Activated CD4-positive, alpha-beta T cell treated with anti-CD3 and anti-CD28 coated beads for 1 hour (primary cell): ENCODE results near the gene TRAF3.
"Not testable (repeated sequence)": the region's sequence is repeated elsewhere in the genome, so short reads cannot be mapped to it uniquely, and the experiment has no call there.

ENCODE experiments used
- DNase-seq: peaks from one replicate; pipeline ENCODE4 v3.0.0-alpha.2; 2020

The TRAF3 gene

DNA sequence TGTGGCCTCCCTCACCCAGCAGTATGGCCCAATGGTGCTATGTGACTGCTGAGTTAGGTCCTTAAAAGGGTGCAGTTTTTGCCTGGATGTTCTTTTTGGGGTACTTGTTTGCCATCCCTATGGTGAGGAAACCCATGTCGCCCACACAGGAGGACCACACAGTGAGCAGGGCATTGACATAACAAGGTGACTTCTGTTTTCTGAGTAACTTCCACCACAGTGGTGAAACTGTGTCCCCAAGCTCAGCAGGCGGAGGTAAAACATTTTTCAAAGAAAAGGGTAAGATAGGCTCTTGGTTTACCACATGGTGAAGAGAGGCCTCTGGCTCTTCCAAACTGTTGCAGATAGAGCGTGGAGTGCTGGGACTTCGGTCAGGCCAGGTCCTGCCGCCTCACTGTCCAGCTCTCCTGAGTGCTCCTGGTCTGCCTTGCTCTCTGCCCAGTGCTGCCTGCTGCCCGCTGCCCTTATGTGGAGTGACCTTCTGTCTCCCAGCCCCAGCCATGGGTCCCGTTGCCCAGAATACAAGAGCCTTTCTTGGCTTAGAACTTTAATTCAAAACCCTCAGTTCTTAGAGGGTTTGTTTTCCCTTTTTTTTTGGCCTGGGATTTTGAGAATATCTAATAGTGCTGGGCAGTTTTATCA lies 54.0 kb downstream of the TRAF3 start:
- no peak for DNase-seq

DNA sequence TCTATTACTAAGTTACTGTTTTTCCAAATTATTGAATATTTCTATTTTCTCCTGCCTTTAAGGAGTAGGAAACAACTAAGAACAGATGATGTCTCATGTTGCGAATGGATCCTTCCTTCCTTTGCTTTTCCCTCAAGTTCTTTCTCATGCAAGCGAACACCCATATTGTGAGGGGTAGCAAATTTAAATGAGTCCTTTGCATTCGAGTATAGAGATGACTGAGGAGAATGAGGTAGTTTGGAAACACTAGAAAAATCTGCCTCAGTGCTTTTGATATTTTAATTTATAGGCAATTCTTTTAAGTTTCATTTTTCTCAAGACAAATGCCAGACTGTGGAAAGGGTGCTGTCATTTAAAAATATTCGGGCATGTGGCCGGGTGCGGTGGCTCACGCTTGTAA lies 56.1 kb downstream of the TRAF3 start:
- no peak for DNase-seq

DNA sequence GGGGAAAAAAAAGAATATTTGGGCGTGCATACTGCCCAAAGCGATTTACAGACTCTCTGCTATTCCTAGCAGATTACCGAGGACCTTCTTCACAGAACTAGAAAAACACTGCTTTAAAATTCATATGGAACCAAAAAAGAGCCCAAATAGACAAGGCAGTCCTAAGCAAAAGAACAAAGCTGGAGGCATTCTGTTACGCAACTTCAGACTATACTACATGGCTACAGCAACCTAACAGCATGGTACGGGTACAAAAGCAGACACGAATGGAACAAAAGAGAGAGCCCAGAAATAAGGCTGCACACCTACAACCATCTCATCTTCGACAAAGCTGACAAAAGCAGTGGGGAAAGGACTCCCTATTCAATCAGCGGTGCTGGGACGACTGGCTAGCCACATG lies 56.7 kb downstream of the TRAF3 start:
- no peak for DNase-seq

DNA sequence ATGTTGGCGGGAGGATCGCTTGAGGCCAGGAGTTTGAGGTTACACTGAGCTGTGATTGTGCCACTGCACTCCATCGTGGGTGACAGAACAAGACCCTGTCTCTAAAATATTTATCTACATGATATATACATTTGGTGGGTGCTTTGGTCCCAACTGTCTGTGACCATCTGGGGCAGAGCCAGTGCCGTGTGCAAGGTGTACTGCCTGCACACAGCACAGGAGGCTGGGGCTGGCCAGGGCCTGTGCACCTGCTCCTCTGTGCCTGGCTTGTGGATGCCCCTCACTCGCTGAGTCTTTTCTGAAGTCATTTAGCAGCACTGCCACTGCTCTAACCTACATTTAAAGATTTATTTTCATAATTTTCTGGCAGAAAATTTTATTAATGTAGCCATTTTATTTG lies 58.7 kb downstream of the TRAF3 start:
- DNase-seq = no peak

DNA sequence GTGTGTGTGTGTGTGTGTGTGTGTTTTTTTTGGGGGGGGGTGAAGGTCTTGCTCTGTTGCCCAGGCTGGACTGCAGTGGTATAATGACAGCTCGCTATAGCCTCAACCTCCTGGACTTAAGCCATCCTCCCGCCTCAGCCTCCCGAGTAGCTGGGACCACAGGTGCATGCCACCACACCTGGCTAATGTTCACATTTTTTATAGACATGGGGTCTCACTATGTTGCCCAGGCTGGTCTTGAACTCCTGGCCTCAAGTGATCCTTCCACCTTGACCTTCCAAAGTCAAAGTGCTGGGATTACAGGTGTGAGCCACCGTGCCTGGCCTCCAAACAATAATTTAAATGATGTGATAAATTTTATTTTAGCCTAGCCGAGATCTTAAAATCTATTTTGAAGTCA lies 59.9 kb downstream of the TRAF3 start:
- not testable (repeated sequence) for DNase-seq

DNA sequence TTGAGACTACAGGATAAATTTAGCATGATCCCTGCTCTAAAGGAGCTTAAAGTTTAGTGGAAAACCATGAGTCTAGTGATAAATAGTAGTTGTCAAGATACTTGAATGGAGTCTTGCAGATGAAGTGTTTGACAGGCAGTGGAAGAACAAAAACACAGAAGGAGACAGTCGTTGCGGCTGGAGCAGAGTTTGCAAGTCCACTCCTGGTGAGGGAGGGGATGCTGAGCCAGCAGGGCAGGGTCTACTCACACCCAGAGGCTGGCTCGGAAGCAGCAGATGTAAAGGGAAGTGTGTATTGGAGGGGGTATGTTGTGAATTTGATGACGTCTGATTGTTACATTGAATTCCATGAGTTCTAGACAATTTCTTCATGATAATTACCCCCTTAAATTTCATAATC lies 61.3 kb downstream of the TRAF3 start:
- DNase-seq = no peak

DNA sequence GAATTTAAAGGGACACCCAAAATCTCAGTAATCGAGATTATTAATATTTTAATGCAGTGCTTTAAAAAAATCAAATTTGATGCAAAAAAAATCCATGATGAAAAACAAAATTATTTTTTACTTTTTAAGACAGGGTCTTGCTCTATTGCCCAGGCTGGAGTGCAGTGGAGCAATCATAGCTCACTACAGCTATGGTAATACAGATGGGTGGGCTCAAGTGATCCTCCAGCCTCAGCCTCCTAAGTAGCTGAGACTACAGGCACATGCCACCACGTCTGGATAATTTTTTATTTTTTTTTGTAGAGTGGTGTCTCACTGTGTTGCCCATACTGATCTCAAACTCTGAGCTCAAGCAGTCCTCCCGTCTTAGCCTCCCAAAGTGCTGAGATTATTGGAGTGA lies 62.9 kb downstream of the TRAF3 start:
- no peak for DNase-seq

DNA sequence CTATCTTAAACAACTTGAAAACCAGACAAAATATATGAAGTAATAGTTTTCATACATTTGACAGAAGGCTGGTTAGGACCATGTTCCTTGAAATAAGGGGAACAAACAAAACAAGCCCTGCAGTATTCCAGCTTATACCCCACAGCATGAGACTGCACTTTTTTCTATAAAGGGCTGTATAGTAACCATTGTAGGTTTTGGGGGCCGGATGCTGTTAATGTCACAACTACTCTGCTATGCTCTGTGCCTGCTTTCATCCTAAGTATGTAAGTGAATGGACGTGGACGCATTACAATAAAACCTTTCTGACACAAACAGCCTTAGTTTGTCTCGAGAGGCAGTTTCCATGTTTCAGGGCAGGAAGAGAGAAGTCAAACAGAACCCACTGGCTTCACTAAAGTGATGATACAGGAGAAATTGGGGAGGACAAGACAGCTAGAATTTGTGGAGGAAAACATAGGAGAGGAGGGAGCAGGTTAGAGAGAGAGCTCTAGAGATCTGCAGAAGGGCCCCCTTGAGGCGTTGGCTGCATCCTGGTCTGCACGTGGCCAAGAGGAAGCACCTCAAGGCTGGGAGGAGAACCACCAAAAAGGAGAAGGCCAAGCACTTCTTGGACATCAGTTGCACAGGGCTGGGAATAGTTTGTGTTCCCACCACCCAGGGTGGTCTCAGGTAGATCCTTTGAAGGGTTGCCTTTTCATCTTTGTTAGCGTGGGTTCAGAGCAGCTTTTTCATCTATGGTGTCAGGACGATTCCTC lies 63.7 kb downstream of the TRAF3 start:
- DNase-seq = no peak

DNA sequence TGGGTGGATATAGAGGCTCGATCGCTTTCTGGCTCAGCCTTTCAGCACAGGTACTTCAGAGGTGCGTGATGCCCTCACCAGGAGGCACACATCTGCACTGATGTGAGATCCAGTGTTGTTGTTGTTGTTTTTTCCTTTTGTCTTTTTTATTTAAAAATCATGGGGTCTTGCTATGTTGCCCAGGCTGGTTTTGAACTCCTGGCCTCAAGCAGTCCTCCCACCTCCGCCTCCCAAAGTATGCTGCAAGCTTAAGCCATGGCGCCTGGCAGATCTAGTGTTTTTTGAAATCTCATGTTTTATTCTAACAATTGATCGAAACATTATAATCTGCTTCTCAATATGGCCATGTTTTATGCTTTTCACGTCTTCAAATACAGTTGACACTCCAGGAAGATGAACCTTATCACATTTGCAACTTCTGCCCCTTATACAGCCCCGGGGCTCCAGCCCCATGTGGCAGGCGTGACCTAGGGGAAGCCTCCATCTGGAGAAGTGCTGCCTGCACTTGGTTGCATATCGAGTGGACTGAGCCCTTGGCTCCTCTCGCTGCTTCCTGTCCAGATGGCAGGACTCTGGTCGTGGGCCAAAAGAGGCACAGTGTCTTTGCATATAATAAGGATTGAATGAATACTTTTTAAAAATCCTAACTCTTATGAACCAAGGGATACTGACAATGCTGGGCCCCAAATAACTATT lies 71.7 kb downstream of the TRAF3 start:
- no peak for DNase-seq

DNA sequence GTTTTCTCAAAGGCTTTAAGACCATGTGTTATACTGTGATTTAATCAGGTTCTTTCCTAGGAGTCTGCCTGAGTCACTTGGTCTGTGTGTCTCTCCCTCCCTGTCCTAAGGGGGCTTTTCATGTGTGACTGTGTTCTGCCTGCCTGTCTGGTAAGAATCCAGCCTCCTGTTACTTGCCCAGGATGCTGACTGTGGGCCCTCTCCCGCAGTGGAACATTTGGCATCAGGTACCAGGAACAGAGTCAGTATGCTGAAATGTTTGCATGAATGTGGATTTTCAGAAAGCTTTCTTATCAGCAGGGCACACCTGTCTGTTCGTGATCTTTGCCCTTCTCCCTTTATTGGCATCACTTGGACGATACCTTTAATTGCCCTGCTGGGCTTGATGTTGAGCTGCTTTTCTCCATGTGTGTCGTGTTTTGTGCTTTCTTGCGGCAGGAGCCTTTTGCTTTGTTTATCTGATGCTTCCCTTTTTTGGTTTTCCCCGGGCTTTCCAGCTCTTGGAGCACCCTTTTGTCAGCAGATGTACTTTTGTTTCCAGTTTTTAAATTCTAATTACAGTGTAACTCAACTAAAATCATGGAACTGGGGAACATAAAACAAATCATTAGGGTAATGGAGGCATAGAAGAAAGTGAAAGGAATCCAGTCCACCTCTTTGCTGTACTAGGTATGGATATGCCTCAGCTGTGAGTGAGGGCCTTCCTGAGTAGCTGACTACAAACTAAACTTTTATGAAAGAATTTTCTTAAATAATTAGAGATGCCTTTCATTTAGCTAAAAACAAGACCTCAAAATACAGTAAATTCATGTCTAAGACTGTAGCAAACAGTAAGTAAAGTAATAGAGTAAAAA lies 72.5 kb downstream of the TRAF3 start:
- DNase-seq = no peak

DNA sequence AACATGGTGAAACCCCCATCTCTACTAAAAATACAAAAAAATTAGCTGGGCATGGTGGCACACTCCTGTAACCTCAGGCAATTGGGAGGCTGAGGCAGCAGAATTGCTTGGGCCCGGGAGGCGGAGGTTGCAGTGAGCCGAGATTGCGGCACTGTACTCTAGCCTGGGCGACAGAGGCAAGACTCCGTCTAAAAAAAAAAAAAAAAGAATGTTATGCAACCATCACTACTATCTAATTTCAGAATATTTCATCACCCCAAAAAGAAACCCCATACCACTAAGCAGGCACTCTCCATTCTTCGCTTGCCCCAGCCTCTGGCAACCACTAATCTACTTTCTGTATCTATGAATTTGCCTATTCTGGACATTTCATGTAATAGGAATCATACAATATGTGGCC lies 76.4 kb downstream of the TRAF3 start:
- no peak for DNase-seq

DNA sequence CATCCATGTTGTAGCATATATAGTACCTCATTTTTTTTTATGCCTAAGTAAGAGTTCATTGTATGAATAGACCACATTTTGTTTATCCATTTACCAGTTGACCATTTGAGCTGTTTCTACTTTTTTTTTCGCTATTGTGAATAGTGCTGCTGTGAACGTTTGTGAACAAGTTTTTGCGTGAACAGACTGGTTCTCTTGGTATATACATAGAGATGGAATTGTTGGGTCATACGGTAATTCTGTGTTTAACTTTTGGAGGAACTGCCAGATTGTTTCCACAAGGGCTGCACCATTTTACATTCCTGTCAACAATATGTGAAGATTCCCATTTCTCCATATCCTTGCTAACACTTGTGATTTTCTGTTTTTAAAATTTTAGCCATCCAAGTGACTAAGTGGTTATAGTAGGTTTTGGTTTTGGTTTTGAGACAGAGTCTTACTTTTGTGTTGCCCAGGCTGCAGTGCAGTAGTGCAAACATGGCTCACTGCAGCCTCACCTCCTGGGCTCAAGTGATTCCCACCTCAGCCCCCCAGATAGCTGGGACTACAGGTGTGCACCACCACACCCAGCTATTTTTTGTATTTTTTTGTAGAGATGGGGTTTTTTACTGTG lies 76.9 kb downstream of the TRAF3 start:
- DNase-seq = no peak

DNA sequence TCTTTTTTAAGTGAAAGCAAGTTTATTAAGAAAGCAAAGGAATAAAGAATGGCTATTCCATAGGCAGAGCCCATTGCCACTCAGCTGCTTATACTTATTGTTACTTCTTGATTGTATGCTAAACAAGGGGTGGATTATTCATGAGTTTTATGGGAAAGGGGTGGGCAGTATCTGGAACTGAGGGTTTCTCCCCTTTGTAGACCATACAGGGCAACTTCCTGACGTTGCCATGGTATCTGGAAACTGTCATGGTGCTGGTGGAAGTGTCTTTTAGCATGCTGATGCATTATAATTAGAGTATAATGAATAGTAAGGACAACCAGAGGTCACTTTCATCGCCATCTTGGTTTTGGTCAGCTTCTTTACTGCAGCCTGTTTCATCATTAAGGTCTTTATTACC lies 78.9 kb downstream of the TRAF3 start:
- DNase-seq = no peak

DNA sequence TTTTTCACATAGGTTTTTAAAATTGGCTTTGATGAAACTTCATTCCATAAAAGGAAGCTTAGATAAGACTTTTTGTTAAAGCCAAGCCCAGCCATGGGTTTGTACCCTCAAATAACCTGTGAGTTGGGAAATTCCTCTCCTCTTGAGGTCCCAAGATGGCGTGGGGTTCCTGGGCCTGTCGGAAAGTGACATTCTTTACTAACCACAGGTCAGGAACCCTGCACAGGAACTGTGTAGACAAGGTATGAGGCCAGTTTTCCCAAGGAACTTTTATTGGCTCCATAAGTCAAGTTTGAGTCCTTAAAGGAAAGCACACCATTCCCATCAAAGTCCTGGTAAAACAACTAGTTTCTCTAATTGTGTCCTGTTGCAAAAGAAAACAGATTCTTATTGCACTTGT lies 80.2 kb downstream of the TRAF3 start:
- no peak for DNase-seq

DNA sequence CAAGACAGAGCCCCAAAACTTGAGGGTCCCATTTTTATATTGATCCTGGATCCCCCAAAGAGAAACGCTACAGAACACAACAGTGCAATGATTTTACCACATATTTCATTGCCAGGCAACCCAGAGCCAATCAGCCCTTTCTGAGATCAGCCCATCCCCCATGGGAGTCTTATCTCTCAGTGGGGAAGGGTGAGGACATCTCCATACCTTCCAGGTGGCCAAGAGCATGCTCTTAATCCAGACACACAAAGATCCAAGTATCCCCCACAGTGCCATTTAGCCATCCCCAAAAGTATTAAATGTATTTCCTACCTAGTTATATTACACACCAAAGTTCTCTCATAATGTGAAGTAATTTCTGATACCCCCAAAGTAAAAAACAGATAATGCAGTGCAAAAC lies 82.7 kb downstream of the TRAF3 start:
- DNase-seq = no peak

DNA sequence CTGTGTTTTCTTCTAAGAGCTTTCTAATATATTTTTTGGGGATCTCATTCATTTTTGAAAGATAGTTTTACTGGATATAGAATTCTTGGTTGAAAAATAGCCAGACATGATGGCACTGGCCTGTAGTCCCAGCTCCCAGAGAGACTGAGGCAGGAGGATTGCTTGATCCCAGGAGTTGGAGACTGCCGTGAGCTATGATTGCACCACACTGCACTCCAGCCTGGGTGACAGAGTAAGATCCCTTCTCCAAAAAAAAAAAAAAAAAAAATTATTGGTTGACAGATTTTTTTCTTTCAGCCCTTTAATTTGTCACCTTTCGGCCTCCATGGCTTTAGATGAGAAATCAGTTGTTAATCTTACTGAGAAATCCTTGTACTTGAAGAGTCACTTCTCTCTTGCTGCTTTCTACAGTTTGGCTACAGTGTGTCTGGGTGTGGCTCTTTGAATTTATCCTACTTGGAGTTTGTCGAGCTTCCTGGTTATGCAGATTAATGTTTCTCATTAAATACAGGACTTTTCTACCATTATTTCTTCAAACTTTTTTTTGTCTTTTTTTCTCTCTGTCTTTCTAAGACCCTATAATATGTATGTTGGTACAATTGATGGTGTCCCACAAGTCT lies 85.0 kb downstream of the TRAF3 start:
- DNase-seq = no peak

DNA sequence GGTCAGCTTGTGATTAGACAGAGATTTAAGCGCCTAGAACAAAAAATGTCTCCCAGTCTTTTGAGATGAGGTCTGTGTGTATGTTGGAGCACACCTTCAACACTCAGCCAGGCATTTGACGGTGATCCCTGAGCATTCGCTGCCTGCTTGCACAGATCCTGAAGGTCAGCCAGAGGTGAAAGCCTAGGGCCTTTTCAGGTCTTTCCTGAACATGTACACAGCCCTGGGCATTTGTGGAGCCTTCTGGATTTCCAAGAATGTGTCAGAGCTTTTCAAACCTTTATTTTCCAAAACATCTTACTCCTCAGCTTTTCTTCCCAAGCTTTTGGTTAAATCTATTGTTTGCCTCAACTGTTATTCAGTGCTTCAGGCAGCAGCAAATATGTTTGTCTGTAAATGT lies 86.1 kb downstream of the TRAF3 start:
- DNase-seq = no peak

DNA sequence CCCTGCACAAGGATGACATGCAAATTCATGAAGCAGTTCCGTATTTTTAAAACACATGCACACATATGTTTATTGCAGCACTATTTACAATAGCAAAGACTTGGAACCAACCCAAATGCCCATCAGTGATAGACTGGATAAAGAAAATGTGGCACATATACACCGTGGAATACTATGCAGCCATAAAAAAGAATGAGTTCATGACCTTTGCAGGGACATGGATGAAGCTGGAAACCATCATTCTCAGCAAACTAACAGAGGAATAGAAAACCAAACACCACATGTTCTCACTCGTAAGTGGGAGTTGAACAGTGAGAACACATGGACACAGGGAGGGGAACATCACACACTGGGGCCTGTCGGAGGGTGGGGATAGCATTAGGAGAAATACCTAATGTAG lies 88.7 kb downstream of the TRAF3 start:
- DNase-seq = not testable (repeated sequence)

DNA sequence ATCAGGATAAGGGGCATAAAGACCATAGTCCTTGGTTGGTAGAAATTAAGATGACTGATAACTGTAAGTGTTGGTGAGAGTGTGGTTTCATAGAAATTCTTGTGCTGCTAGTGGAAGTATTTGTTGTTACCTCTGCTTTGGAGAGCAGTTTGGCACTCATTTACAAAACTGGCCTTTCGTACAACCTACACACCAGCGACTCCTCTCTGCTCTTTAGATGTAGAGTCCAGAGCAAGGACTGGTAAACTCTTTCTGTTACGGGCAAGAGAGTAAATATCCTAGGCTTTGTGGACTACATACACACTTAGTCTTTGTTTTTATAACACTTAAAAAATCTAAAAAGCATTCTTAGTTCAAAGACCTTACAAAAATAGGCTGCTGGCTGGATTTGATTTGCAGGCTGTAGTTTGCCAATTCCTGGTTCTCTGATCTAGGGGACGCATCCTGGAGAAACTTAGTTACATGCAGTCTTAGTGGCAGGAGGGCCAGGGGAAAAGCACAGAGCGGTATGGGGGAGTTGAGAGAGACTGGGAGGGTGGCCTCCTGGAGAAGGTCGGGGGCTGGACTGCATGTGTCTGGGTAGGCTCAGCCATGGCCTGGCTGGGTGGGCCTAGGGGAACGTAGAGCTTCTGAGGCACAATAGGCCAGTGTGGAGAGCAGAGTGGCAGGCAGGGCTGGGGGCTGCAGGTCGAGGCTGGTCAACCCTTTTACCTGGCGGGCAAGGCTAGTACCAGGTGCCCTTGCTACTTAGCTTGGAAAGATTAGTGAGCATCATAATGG lies 89.9 kb downstream of the TRAF3 start:
- DNase-seq = no peak

DNA sequence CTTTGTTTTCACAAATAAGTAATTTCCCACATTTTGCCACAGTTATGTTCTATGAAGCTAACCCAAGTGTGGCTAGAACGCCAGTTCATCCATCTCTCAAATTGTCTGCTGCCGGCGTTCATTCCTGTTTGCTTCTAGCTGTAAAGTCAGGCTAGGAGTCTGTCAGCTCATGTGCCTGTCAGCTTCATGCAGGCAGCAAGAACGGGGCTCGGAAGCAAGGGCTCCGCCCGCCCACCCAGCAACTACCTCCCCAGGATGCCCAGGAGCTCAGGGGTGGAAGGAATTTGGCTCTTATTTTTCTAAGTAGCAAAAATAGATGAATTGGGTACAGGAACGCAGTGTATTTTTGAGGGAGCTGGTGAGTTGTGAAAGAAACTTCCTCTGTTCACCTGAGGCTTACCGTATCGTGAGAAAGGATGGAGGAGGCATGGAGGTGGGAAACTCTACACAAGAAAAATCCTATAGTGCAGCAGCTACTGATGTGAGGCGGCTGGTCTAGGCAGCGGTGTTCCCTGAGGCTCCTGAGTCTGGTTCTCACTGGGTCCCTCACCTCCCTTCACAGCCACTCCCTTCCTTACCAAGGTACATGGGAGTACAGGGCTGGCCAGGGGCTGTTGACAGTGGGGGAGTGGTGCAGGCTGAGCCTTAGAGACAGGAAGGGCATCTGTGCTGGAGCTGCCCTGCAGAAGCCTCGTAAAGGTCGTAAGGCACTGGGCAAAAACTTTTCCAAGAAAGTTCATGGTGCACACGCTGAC lies 90.8 kb downstream of the TRAF3 start:
- no peak for DNase-seq
